HG02798 (cell line): Measurements from ENCODE around the gene MMP23B.
A peak's percentile ranks its signal among the peaks of the same experiment; 100 is the strongest.
"Not testable (repeated sequence)": the region's sequence is repeated elsewhere in the genome, so short reads cannot be mapped to it uniquely, and the experiment has no call there.

ENCODE experiments used
- ATAC-seq: cut with Tn5 transposase; IDR thresholded peaks from one replicate; pipeline ENCODE4 v1.9.1; 2021; ENCODE audit warnings: mild to moderate bottlenecking; ENCODE audit not compliant: unreplicated experiment, poor library complexity

The MMP23B gene

DNA sequence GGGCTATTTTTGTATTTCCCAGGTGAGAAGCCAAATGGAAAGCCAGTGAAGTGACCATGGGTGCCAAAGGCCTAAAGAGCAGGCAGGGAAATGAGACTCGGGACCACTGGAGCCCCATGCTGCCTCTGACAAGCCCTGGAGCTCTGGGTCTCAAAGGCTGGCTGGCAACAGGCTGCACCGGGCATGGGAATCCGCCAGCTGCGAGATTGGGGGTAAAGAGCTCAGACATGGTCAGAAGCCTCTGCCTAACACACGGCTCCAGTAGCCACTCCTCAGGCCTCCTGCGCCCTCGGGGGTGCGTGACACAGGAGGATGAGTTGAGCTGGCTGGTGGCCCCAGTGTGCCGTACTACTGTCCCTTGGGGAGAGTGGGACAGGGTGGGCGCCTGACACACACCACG, 32.3 kb downstream of the MMP23B start:
- not testable (repeated sequence) for ATAC-seq

DNA sequence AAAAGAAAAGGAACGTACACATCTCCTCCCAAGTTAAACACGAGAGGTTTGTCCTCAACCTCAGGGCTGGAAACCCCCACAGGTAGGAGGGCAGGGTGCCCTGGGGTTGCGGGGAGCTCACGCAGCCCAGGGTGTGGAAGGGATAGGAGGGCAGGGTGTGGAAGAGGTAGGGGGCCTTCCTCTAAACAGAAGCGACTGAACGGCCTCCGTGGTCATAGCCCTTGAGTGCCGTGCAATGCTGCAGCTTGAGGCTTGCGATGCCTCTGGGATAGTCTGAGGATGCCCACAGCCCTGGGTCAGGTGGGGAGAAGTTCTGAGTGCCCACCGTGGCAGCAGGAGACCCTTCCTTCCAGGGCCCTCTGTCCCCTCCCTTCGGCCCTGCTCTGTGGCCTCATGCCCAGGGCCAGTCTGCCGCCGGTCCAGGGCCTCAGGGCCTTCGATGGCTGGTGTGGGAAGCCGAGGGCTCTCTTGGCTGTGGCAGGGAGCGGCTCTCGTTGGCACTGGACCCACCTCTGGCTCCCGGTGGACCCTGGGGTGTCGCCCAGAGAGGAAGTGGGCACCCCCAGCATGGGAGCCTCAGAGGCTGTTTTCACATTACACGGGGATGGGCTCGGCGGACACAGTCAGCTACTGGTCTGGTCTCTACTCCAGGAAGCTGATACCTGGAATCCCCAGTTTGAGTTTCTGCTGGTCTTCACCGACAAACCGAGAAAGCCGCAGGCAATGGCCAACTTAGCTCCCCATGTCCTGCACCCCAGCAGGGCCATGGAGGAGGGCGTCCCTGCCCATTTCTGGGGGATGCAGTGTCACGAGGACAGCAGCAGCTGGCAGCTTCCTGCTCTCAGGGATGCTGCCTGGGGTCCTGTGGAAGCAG, 33.2 kb downstream of the MMP23B start:
- ATAC-seq: no peak

DNA sequence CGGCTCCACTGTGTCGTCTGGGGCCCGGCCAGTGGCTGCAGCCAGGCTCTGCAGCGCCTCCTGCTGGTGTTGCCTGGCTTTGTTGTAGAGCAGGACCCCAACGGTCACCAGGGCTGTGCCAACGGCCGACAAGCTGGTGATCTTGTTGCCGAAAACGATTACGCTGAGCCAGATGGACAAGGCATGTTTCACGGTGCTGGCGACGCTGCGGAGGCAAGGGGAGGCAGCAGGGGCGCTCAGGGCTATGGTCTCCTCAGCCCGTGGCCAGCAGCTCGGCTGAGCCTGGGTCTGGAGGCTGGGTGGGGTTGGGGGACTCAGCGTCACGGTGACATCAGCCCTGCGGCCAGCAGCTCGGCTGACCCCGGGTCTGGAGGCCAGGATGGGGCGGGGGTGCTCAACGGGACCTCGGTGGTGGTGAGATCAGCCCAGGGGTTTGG, 33.9 kb downstream of the MMP23B start:
- no peak for ATAC-seq

DNA sequence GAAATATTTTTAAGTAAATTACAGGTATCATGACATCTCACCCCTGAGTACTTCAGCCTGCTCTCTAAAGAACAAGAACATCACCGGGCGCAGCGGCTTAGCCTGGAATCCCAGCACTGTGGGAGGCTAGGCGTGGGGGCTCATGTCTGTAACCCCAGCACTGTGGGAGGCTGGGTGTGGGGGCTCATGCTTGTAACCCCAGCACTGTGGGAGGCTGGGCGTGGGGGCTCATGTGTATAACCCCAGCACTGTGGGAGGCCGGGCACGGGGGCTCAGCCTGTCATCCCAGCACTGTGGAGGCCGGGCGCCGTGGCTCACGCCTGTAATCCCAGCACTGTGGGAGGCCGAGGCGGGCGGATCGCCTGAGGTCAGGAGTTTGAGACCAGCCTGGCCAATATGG, 34.6 kb downstream of the MMP23B start:
- no peak for ATAC-seq

DNA sequence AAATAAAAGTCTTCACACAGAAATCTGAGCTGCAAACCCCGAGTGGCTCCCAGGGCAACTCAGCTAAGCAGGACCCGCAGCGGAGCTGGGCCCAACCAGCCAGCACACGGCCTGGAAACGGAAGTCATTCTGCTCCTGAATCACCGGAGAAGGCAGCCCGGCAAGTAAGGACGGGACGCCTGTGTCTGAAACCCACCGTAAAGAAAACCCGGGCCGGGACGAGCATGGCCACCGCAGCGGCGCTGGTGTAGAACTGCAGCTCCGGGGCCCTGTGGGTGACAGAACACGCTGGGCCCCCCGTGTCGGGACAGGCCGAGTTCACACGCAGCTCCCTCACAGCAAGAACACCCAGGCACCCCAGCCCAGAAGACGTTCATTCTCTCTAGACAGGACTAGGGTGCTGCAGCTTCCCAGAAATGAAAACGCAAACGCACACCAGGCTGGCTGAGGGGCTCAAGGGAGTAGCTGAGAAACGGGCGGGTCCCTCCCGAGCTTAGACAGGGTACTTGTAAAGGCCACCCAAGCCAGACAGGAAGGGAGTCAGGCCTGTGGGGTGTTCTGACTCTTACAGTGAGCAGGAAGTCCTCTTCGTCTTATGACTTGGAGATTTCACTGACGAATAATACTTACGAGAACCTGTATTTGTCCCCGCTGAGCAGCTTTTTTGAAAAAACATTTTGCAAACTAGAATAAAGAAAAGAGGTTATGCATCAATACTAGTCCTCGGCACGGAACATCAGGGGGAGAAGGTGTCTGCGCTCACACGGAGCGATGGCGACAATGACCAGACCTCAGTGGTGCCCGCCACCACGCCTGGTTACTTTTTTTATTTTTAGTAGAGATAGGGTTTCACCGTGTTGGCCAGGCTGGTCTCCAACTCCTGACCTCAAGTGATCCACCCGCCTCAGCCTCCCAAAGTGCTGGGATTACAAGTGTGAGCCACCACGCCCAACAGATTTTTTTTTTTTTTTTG, 37.8 kb downstream of the MMP23B start:
- no peak for ATAC-seq

DNA sequence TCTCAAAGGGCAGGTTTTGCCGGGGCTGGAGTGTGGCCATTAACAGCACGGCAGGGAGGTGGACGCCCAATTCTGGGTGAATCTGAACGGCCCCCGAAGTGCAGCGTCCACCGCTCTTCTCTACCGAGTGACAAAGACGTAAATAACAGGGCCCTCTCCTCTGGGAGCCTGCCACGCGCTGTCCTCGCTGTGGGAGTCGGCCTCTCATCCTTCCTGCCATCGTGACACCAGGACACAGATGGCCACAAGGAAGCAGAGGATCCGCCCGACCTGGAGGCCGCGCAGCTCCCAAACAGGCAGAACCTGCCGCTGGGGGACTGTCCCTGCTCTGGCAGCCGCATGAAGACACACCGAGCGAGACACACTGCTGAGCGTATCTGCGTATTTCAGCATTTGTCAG, 38.9 kb downstream of the MMP23B start:
- no peak for ATAC-seq

DNA sequence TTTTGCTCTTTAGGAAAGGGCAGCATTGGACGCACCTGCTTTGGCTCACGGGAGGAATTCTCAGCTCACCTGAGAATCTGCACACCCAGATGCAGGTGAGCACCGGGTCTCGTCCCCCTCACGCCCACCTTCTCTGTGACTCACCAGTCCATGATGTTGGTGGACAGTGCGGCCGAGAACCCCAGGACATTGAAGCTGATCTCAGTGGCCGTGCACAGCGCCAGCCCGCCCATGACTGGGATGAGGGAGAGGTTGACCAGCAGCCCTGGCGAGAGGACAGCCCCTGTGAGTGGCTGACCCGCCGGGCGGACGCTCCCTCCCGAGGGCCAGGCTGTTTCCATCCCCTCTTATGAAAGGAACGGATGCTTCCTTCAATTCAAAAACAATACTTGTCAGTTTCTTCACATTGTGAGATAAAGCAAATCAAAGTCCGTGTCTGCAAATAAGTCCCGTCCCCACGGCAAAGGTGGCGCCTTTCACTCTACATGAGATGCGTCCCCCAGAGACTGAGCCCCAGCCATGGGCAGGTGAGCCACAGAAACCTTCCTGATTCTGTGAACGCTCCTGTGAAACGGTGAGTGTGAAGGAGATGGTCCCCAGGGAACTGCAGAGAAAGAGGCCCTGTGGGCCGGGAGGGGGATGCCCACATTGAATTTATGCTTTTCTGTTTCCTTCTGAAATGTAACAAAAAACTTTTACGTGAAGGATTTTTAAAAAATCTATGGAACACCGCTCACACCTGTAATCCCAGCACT, 39.6 kb downstream of the MMP23B start:
- no peak for ATAC-seq

DNA sequence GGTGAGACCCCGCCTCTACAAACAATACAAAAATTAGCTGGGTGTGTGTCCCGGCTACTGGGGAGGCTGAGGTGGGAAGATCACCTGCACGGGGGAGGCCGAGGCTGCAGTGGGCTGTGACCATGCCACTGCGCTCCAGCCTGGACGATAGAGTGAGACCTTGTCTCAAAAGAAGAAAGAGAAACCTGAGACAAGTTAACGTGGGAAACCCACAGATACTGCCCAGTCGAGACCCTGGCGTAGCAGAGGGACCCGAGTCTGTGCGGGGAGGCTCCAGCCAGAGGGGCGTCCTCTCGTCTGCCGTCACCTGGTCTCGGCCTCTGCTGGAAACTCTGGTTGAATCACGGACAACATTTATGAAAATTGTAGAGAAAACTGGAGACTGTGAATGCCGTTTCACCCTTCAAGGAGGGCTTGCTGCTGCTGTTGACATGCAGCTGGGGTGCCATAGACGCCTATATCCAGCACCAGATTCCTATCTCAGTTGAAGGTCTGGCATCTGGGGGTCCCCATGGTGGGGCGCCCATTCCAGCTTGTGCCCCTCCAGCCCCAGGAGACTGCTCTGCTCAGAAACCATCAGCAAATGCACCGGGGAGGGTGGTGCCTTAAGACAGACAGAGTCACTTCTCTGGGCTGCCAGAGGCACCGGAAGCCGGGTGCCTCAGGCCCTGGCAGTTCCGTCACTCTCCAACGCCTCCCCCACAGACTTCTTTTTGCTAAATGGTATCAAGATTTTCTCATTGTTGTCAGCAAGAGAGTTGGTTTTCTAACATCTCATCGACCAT, 40.4 kb downstream of the MMP23B start:
- ATAC-seq: no peak

DNA sequence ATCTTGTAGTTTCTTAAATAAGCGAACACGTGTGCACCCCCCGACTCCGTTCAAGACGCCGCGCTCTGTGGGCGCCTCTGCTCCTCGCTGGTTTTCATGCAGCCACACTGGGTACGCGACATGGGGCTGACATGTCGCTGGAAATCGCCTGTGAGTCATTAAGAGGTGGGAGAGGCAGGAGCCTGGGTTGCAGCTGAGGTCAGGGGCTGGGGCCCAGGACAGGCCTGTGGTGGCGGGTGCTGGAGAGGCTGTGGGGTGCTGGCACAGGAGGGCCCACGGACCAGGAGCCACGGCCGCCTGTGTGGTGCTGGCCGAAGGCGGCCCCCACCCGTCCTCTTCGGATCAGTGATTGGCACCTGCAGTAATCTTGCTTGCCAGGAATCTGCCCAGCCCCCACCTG, 42.8 kb downstream of the MMP23B start:
- peak; percentile 3 for ATAC-seq

DNA sequence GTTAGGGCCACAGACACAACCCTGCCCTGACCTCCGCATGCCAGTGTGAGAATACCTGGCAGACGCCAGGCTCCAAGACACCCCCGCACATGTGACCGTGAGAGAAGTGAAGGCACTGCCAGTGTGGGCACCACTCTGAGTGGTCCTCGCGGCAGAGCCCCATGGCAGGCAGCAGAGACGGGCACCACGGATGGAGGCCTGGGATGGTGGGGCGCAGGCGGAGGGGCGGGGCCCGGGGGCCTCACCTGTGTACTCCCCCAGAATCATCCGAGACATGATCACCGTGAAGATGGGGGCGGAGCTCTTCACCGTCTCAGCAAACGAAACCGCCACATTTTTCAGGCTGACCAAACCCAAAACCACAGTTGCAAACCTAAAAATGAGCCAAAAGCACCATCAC, 43.2 kb downstream of the MMP23B start:
- peak; percentile 36 for ATAC-seq

DNA sequence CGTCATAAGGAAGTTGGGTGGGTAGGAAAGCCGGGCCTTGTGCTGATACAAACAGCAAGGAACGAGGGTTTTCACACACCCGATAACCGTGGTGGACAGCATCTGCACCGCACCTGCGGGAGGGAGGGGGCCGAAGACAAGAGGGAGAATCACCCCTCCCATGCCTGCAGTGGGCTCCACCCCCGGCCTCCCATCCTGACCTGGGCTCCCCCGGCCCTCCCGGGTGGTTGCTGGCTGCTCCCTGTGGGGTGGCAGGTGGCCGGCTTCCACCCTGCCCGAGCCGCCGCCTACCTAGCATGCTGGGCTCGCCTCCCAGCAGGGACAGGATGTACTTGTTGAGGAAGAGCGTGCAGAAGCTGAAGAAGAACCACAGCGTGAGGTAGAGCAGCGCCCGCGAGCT, 44.1 kb downstream of the MMP23B start:
- ATAC-seq: not testable (repeated sequence)

DNA sequence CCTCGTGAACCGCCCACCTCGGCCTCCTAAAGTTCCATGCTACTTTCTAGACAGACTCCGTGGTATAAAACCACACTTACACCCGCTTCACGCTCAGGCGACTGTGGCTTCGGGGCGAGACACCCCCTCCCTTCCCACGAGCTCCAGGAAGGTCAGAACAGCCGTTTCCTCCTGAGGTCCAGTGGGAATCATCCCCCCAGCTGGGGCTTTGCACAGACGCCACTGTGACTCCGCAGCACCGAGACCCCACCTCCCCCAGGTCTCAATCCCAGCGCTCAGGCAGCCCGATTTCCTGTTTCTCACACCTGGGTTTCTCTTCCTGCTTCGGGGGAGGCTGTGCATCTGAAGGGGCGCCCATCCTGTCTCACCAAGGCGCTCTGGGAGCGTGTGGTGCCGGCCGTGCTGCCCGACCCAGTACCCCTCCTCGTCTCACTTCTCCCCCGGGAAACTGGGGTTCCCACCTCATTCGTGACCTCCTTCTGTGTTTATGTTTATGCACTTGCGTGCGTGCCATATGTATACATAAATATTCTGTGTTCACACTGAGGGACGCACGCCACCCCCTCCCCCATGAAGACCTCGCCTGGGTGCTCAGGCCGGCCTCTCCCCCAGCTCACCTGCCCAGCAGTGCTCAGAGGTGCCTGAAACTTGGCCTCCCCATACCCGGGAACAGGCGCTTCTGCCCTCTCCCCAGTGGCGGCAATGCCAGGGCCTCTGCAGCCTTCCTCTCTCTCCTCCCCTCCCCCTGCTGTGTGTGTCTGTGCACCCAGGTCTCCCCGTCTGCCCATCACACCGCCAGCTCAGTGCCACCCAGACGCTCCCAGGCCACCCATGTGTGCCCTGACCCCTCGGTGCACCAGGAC, 46.0 kb downstream of the MMP23B start:
- ATAC-seq: peak; percentile 45

DNA sequence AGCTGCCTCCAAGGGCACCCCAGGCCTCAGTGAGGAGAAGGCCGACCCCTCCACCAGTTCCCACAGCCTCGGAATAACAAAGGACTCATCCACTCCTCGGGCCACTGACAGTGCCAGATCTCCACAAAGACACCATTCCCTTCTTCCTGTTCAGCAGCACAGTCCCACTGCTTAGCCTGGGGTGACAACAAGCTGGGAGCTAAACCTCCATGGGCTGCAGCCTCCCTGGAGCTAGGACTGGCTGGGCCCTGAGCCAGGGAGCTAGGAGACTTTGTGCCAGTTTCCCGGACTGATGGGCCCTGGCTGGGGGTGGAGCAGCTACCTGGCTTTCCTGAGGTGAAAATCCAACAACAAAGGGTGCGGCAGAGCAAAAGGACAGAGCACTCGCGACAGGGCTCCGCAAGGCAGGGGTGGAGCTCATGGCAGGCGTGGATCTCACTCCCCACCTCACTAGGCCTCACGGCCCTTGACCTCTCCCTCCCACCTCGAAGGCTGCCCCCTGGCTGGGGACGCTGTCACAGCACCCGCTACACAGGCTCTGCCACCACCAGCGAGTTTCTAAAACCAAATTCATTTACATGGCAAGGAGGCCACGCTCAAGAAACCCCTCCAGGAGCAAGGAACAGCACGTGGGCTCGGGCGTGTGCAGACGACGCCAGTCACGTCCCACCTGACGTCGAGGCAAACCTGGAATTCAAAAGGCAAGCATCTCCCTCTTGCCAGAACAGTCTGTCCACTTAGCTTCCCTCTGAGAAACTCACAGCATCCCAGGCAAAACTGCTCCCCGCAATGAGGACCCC, 46.8 kb downstream of the MMP23B start:
- no peak for ATAC-seq

DNA sequence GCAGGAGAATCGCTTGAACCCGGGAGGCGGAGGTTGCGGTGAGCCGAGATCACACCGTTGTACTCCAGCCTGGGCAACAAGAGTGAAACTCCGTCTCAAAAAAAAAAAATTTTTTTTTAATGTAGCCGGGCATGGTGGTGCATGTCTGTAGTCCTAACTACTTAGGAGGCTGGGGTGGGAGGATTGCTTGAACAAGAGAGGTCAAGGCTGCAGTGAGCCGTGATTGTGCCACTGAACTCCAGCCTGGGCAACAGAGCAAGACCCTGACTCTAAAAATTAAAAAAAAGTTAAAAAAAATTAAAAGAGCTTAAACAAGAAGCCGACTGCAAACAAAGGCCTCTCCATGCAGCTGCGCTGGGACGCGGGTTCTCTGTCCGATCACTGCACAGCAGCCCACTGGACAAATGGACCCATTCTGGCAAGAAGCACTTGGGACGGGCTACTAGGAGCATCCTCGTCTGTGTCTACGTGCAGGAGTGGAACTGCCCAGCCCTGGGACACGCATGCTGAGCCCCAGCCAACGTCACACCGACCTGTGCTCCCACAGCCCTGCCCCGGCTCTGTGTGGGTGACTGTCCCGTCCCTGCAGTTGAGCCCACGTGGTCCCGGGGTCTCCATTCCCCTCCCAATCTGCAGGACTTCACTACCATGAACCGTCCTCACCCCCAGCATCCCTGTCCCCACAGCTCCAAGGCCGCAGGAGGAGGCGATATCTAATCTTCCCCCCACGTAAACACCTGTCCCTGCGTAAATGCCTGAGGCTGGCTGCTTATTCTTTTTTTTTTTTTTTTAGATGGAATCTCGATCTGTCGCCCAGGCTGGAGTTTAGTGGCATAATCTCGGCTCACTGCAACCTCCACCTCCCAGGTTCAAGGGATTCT, 48.3 kb downstream of the MMP23B start:
- ATAC-seq: no peak

DNA sequence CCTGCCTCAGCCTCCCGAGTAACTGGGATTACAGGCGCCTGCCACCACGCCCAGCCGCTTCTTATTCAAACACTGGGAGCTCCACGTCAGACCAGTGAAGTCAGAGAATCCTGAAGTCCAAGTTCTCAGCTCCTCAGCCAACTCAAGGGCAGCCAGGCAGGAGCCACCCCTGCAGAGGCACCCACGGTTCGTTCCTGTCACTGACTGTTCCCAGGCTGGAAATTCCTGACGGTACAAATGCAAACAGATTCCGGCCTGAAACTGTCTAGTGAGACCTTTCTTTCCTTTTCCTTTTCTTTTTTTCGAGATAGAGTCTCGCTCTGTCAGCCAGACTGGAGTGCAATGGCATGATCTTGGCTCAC, 48.9 kb downstream of the MMP23B start:
- ATAC-seq: no peak

DNA sequence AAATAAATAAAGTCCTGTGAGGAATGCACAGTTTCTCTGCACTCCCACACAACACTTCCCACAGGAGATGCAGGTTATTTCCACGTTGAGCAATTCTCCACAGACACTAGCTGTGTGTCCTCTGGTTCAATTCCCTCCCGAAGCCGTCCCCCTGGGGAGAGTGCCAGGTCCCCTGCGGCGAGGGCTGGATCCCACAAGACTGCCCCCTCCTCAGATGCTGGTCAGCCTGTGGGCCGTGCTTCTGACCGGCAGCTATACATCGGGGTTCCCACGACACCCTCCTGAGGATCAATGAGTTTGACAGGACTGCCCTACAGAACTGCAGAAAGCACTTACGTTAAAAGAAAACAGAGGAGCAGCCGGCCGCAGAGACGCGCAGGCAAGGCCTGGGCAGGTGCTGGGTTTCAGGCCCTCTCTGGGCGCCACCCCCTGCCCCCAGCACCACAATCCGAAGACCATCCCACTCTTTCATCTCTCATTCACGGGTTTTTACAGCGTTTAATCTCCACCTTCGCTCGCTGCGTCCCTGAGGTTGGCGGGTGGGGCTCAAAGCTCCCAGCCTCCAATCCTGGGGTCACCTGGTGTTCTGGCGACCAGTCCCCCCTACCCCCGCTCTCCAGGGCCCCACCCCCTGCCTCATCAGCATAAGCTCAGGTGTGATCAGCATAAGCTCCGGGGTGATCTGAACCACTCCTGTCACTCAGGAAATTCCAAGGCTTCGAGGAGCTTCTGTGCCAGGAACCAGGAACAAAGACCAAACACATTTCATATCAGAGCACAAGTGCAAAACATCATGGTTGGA, 51.3 kb downstream of the MMP23B start:
- ATAC-seq: no peak
